Liver (tissue), 9 donors: ENCODE measurements around the gene GRAMD1A. TPM values are rescaled to one million over a fixed set of nuclear protein-coding genes. Genes with fewer than 3 reads are reported as not detected.

Experiments used
- DNase-seq: peaks from one replicate; pipeline ENCODE4 v3.0.0-alpha.2; 2017; ENCODE audit warnings: low spot score
- H3K27ac ChIP-seq, 2 donors: one replicate each; pipeline ENCODE4 v1.7.0; 2013; ENCODE audit warnings: inconsistent platforms in 2 of 2, low read length in 2 of 2, control low read depth in 1 of 2, low read depth in 1 of 2, mild to moderate bottlenecking in 1 of 2
- H3K27me3 ChIP-seq, 4 donors: one replicate each; pipeline versions ENCODE4 v1.6.1 to v1.7.0; 2013; ENCODE audit warnings: low read length in 3 of 4, inconsistent platforms in 1 of 4, mild to moderate bottlenecking in 1 of 4, moderate library complexity in 1 of 4; ENCODE audit not compliant: control insufficient read depth in 4 of 4, insufficient read depth in 4 of 4
- H3K36me3 ChIP-seq, 4 donors: one replicate each; pipeline versions ENCODE4 v1.6.1 to v1.7.0; 2013; ENCODE audit warnings: low read length in 3 of 4, mild to moderate bottlenecking in 3 of 4, low read depth in 1 of 4, moderate library complexity in 1 of 4; ENCODE audit not compliant: control insufficient read depth in 4 of 4, insufficient read depth in 3 of 4
- H3K4me1 ChIP-seq, 4 donors: one replicate each; pipeline versions ENCODE4 v1.6.1 to v1.7.0; 2013; ENCODE audit warnings: low read length in 3 of 4, mild to moderate bottlenecking in 3 of 4, moderate library complexity in 1 of 4; ENCODE audit not compliant: control insufficient read depth in 4 of 4, insufficient read depth in 4 of 4
- H3K4me3 ChIP-seq, 3 donors: one replicate each; pipeline versions ENCODE4 v1.6.1 to v1.7.0; 2013; ENCODE audit warnings: low read length in 3 of 3, control low read depth in 1 of 3, low read depth in 1 of 3, mild to moderate bottlenecking in 1 of 3
- H3K9ac ChIP-seq, 2 donors: one replicate each; pipeline ENCODE4 v1.7.0; 2013; ENCODE audit warnings: low read length in 2 of 2, mild to moderate bottlenecking in 2 of 2, moderate library complexity in 2 of 2, control low read depth in 1 of 2, low read depth in 1 of 2
- H3K9me3 ChIP-seq, 4 donors: one replicate each; pipeline versions ENCODE4 v1.6.1 to v1.7.0; 2013; ENCODE audit warnings: low read length in 3 of 4; ENCODE audit not compliant: control insufficient read depth in 4 of 4
- EGR1 ChIP-seq, 2 donors: IDR thresholded peaks; 2 replicates each; pipeline ENCODE4 v1.6.1; 2016 to 2018; ENCODE audit warnings: antibody characterized with exemption in 2 of 2, low read depth in 2 of 2
- FOXA1 ChIP-seq: IDR thresholded peaks from 2 replicates; pipeline ENCODE4 v1.6.1; 2016; ENCODE audit warnings: antibody characterized with exemption
- FOXA2 ChIP-seq: IDR thresholded peaks from 2 replicates; pipeline ENCODE4 v1.6.1; 2016; ENCODE audit warnings: antibody characterized with exemption
- GABPA ChIP-seq, 2 donors: IDR thresholded peaks in 1 of 2; conservative IDR thresholded peaks in 1 of 2; 2 replicates each; pipeline ENCODE4 v1.6.1; 2016; ENCODE audit warnings: antibody characterized with exemption in 2 of 2, mild to moderate bottlenecking in 1 of 2, moderate library complexity in 1 of 2
- HNF4A ChIP-seq, 2 donors: conservative IDR thresholded peaks; 2 replicates each; pipeline ENCODE4 v1.6.1; 2016; ENCODE audit warnings: antibody characterized with exemption in 2 of 2, mild to moderate bottlenecking in 2 of 2
- HNF4G ChIP-seq: IDR thresholded peaks from 2 replicates; pipeline ENCODE4 v1.6.1; 2016; ENCODE audit warnings: antibody characterized with exemption
- JUND ChIP-seq, 2 donors: IDR thresholded peaks; 2 replicates each; pipeline ENCODE4 v1.6.1; 2016; ENCODE audit warnings: antibody characterized with exemption in 2 of 2
- NR2F2 ChIP-seq: IDR thresholded peaks from 2 replicates; pipeline ENCODE4 v1.6.1; 2016; ENCODE audit warnings: antibody characterized with exemption
- RAD21 ChIP-seq, 2 donors: IDR thresholded peaks; 2 replicates each; pipeline ENCODE4 v1.6.1; 2016; ENCODE audit warnings: antibody characterized with exemption in 2 of 2, mild to moderate bottlenecking in 2 of 2
- RXRA ChIP-seq, 2 donors: IDR thresholded peaks; 2 replicates each; pipeline ENCODE4 v1.6.1; 2017 to 2018; ENCODE audit warnings: antibody characterized with exemption in 2 of 2, mild to moderate bottlenecking in 1 of 2
- TAF1 ChIP-seq: conservative IDR thresholded peaks from 2 replicates; pipeline ENCODE4 v1.6.1; 2016; ENCODE audit warnings: antibody characterized with exemption, mild to moderate bottlenecking
- YY1 ChIP-seq: IDR thresholded peaks from 2 replicates; pipeline ENCODE4 v1.6.1; 2016; ENCODE audit warnings: antibody characterized with exemption, mild to moderate bottlenecking
- WGBS: extraction: QIAGEN DNeasy Blood & Tissue Kit; methylation state at CpG from one replicate; pipeline ENCODE4 v1.1.7; 2013; 5-methylcytosine and 5-hydroxymethylcytosine counted together
- polyA plus RNA-seq, 2 donors: library from polyadenylated mRNA; stranded (reverse) in 1 of 2; unstranded in 1 of 2; fragments of 200-250 nt in 1 of 2; fragments of >200 nt in 1 of 2; fragmentation: Nextera tagmentation in 1 of 2; extraction: Ambion mirVana in 1 of 2; gene quantifications; one replicate each; pipeline versions ENCODE4 v1.2.1 to v1.2.3, GENCODE V29; 2013 to 2015
- total RNA-seq, 2 donors: library from RNA; depleted of rRNA; stranded (reverse); fragments of >200 nt; gene quantifications; one replicate each; pipeline ENCODE4 v1.2.3, GENCODE V29; 2014
- TF ChIP-seq, protein P1 (sequence below): IDR thresholded peaks from 2 replicates; pipeline ENCODE4 v1.6.1; 2016; ENCODE audit warnings: antibody characterized with exemption
- TF ChIP-seq, protein P2 (sequence below): IDR thresholded peaks from 2 replicates; pipeline ENCODE4 v1.6.1; 2016; ENCODE audit warnings: antibody characterized with exemption
- TF ChIP-seq, protein P3 (sequence below): IDR thresholded peaks from 2 replicates; pipeline ENCODE4 v1.6.1; 2016; ENCODE audit warnings: antibody characterized with exemption, mild to moderate bottlenecking
- TF ChIP-seq, protein P4 (sequence below): IDR thresholded peaks from 2 replicates; pipeline ENCODE4 v1.6.1; 2016; ENCODE audit warnings: antibody characterized with exemption
- TF ChIP-seq, protein P5 (sequence below): fragments of 150-350 bp; IDR thresholded peaks from 2 replicates; pipeline ENCODE4 v1.5.1; 2017; ENCODE audit warnings: improper control_type of control experiment, low read depth, low read length; ENCODE audit not compliant: missing input control
- donor health status: healthy.
- donor health status: healthy.
- donor health status: healthy.
- donor health status: healthy.
- donor health status: healthy.

The GRAMD1A gene
- total and polyA plus RNA-seq, 4 donors = 8.6 to 14.1 (median 11.2) TPM

DNA sequence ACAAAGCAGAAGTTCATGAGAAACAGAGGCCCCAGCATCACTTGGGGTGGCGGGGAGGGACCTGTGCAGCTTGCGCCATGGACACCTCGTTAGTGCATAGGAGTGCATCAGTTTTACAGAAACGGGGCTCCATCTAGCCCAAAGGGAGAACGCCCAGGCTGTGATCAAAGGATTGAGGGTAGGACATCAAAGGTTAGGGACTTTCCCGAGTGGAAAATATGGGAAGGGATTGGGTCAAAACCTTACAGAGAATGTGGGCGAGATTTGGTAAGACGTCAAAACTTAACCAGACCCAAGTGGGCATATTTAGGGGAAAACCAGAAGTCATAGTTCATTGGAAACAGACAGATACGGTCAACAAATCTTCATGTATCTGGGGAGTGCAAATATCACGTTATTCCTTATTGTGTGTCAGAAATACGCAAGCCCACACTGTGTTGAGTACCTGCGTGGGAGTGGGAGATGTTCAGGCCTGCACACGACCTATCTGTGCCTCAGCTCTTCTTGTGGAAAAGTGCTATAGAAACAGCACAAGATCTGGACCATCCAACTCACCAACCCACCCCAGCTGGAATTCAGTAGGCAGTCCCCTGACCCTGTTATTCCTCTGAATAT is 9.4 kb upstream of the GRAMD1A start:
- Histone ChIP-seq H3K27ac (no peak overlapping the region), H3K36me3 (no peaks in the 10 kb centered on the region), H3K9me3 (no peaks in the 10 kb centered on the region), H3K4me1 (peaks cover 9 to 17% (median 14%) of the 10 kb centered on the region in 4 donors), H3K9ac (no peak overlapping the region), H3K27me3 (no peaks in the 10 kb centered on the region), H3K4me3 (no peak overlapping the region)
- no peak for DNase-seq
- 82% methylated on average over 13 of the region's 13 CpGs for WGBS
- TF ChIP-seq EGR1 (IDR thresholded peaks at IDR 0.05; ENCODE audit: low read depth in 2 of 2) = no peak
- TF ChIP-seq, protein P1, sequence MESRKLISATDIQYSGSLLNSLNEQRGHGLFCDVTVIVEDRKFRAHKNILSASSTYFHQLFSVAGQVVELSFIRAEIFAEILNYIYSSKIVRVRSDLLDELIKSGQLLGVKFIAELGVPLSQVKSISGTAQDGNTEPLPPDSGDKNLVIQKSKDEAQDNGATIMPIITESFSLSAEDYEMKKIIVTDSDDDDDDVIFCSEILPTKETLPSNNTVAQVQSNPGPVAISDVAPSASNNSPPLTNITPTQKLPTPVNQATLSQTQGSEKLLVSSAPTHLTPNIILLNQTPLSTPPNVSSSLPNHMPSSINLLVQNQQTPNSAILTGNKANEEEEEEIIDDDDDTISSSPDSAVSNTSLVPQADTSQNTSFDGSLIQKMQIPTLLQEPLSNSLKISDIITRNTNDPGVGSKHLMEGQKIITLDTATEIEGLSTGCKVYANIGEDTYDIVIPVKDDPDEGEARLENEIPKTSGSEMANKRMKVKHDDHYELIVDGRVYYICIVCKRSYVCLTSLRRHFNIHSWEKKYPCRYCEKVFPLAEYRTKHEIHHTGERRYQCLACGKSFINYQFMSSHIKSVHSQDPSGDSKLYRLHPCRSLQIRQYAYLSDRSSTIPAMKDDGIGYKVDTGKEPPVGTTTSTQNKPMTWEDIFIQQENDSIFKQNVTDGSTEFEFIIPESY = no peak
- no peak for TF ChIP-seq RXRA (IDR thresholded peaks at IDR 0.05)
- TF ChIP-seq RAD21 (IDR thresholded peaks at IDR 0.05) = no peak
- TF ChIP-seq, protein P2, sequence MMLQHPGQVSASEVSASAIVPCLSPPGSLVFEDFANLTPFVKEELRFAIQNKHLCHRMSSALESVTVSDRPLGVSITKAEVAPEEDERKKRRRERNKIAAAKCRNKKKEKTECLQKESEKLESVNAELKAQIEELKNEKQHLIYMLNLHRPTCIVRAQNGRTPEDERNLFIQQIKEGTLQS = no peak
- TF ChIP-seq, protein P3, sequence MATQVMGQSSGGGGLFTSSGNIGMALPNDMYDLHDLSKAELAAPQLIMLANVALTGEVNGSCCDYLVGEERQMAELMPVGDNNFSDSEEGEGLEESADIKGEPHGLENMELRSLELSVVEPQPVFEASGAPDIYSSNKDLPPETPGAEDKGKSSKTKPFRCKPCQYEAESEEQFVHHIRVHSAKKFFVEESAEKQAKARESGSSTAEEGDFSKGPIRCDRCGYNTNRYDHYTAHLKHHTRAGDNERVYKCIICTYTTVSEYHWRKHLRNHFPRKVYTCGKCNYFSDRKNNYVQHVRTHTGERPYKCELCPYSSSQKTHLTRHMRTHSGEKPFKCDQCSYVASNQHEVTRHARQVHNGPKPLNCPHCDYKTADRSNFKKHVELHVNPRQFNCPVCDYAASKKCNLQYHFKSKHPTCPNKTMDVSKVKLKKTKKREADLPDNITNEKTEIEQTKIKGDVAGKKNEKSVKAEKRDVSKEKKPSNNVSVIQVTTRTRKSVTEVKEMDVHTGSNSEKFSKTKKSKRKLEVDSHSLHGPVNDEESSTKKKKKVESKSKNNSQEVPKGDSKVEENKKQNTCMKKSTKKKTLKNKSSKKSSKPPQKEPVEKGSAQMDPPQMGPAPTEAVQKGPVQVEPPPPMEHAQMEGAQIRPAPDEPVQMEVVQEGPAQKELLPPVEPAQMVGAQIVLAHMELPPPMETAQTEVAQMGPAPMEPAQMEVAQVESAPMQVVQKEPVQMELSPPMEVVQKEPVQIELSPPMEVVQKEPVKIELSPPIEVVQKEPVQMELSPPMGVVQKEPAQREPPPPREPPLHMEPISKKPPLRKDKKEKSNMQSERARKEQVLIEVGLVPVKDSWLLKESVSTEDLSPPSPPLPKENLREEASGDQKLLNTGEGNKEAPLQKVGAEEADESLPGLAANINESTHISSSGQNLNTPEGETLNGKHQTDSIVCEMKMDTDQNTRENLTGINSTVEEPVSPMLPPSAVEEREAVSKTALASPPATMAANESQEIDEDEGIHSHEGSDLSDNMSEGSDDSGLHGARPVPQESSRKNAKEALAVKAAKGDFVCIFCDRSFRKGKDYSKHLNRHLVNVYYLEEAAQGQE = no peak
- TF ChIP-seq FOXA2 = no peak
- no peak for TF ChIP-seq GABPA (IDR thresholded peaks at IDR 0.05 in 1 of 2, conservative IDR thresholded peaks at IDR 0.05 in 1 of 2)
- TF ChIP-seq YY1 = no peak
- TF ChIP-seq, protein P4, sequence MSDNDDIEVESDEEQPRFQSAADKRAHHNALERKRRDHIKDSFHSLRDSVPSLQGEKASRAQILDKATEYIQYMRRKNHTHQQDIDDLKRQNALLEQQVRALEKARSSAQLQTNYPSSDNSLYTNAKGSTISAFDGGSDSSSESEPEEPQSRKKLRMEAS = no peak
- no peak for TF ChIP-seq TAF1
- TF ChIP-seq FOXA1 = no peak
- no peak for TF ChIP-seq JUND (IDR thresholded peaks at IDR 0.05)
- TF ChIP-seq NR2F2 = no peak
- TF ChIP-seq, protein P5, sequence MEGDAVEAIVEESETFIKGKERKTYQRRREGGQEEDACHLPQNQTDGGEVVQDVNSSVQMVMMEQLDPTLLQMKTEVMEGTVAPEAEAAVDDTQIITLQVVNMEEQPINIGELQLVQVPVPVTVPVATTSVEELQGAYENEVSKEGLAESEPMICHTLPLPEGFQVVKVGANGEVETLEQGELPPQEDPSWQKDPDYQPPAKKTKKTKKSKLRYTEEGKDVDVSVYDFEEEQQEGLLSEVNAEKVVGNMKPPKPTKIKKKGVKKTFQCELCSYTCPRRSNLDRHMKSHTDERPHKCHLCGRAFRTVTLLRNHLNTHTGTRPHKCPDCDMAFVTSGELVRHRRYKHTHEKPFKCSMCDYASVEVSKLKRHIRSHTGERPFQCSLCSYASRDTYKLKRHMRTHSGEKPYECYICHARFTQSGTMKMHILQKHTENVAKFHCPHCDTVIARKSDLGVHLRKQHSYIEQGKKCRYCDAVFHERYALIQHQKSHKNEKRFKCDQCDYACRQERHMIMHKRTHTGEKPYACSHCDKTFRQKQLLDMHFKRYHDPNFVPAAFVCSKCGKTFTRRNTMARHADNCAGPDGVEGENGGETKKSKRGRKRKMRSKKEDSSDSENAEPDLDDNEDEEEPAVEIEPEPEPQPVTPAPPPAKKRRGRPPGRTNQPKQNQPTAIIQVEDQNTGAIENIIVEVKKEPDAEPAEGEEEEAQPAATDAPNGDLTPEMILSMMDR = no peak
- no peak for TF ChIP-seq HNF4A (conservative IDR thresholded peaks at IDR 0.05)
- TF ChIP-seq HNF4G = no peak
